ENCODE data around the gene GPR143.

GPR143 gene

GRCh38 chrX:9710332-9710731 is 55.3 kb downstream of the GPR143 start:
- TF ChIP-seq EZH2phosphoT487 (IDR thresholded peaks at IDR 0.05; ENCODE audit: borderline replicate concordance) (no peak), CTCF (conservative IDR thresholded peaks at IDR 0.05; ENCODE audit: low read length) (no peak)
- Histone ChIP-seq H4K20me1 (ENCODE audit: insufficient read depth, low read length, poor library complexity, severe bottlenecking) (no peaks in the 10 kb centered on the region), H3K4me3 (ENCODE audit: low read length, poor library complexity, severe bottlenecking) (no peak overlapping the region), H3K27me3 (ENCODE audit: insufficient read depth, low read length, poor library complexity, severe bottlenecking) (no peaks in the 10 kb centered on the region), H3K4me1 (ENCODE audit: insufficient read depth, low read length, poor library complexity, severe bottlenecking) (no peaks in the 10 kb centered on the region), H3K79me2 (ENCODE audit: insufficient read depth, low read length) (no peaks in the 10 kb centered on the region), H3K9me3 (ENCODE audit: insufficient read depth, low read depth, low read length) (no peaks in the 10 kb centered on the region), H3K9ac (ENCODE audit: low read depth, low read length, poor library complexity, severe bottlenecking) (no peak overlapping the region), H3K9me2 (replicated peaks; ENCODE audit: low read depth, low read length) (no peaks in the 10 kb centered on the region), H3K4me2 (ENCODE audit: low read depth, low read length, poor library complexity, severe bottlenecking) (no peak overlapping the region), H2AFZ (ENCODE audit: low read length) (no peak overlapping the region), H3F3A (ENCODE audit: low read depth) (no peaks in the 10 kb centered on the region), H3K36me3 (ENCODE audit: insufficient read depth, low read length) (no peaks in the 10 kb centered on the region; the same call in 1 of the 2 replicates)

GRCh38 chrX:9708923-9709553 is 56.6 kb downstream of the GPR143 start:
- TF ChIP-seq EZH2phosphoT487 (IDR thresholded peaks at IDR 0.05; ENCODE audit: borderline replicate concordance): no peak
- TF ChIP-seq CTCF (conservative IDR thresholded peaks at IDR 0.05; ENCODE audit: low read length): peak; percentile 64
- H3K4me1 ChIP-seq (ENCODE audit: insufficient read depth, low read length, poor library complexity, severe bottlenecking): no peaks in the 10 kb centered on the region
- H3K9ac ChIP-seq (ENCODE audit: low read depth, low read length, poor library complexity, severe bottlenecking): no peak overlapping the region
- no peaks in the 10 kb centered on the region for H3K79me2 ChIP-seq (ENCODE audit: insufficient read depth, low read length)
- H3K9me3 ChIP-seq (ENCODE audit: insufficient read depth, low read depth, low read length): no peaks in the 10 kb centered on the region
- no peaks in the 10 kb centered on the region; the same call in 1 of the 2 replicates for H3K36me3 ChIP-seq (ENCODE audit: insufficient read depth, low read length)
- H4K20me1 ChIP-seq (ENCODE audit: insufficient read depth, low read length, poor library complexity, severe bottlenecking): no peaks in the 10 kb centered on the region
- H3K27me3 ChIP-seq (ENCODE audit: insufficient read depth, low read length, poor library complexity, severe bottlenecking): no peaks in the 10 kb centered on the region
- H3K4me3 ChIP-seq (ENCODE audit: low read length, poor library complexity, severe bottlenecking): no peak overlapping the region
- H2AFZ ChIP-seq (ENCODE audit: low read length): no peak overlapping the region
- no peaks in the 10 kb centered on the region for H3K9me2 ChIP-seq (replicated peaks; ENCODE audit: low read depth, low read length)
- H3K4me2 ChIP-seq (ENCODE audit: low read depth, low read length, poor library complexity, severe bottlenecking): no peak overlapping the region
- no peaks in the 10 kb centered on the region for H3F3A ChIP-seq (ENCODE audit: low read depth)

- no peaks in the 10 kb centered on the region for H3K9me3 ChIP-seq (ENCODE audit: insufficient read depth, low read depth, low read length)
- H3F3A ChIP-seq (ENCODE audit: low read depth): no peaks in the 10 kb centered on the region
- H3K9me2 ChIP-seq (replicated peaks; ENCODE audit: low read depth, low read length): no peaks in the 10 kb centered on the region
- H3K36me3 ChIP-seq (ENCODE audit: insufficient read depth, low read length): no peaks in the 10 kb centered on the region; the same call in 1 of the 2 replicates
- H3K4me2 ChIP-seq (ENCODE audit: low read depth, low read length, poor library complexity, severe bottlenecking): no peak overlapping the region
- H4K20me1 ChIP-seq (ENCODE audit: insufficient read depth, low read length, poor library complexity, severe bottlenecking): no peaks in the 10 kb centered on the region
- H3K79me2 ChIP-seq (ENCODE audit: insufficient read depth, low read length): no peaks in the 10 kb centered on the region
- H3K4me1 ChIP-seq (ENCODE audit: insufficient read depth, low read length, poor library complexity, severe bottlenecking): no peaks in the 10 kb centered on the region
- H3K9ac ChIP-seq (ENCODE audit: low read depth, low read length, poor library complexity, severe bottlenecking): no peak overlapping the region
- H3K4me3 ChIP-seq (ENCODE audit: low read length, poor library complexity, severe bottlenecking): no peak overlapping the region
- TF ChIP-seq EZH2phosphoT487 (IDR thresholded peaks at IDR 0.05; ENCODE audit: borderline replicate concordance): no peak
- no peaks in the 10 kb centered on the region for H3K27me3 ChIP-seq (ENCODE audit: insufficient read depth, low read length, poor library complexity, severe bottlenecking)
- H2AFZ ChIP-seq (ENCODE audit: low read length): no peak overlapping the region
Measured at GRCh38 chrX:9708086-9708485, 57.6 kb downstream of the GPR143 start.
